ENCODE results near the gene TFAP2E. TPM values are rescaled to one million over a fixed set of nuclear protein-coding genes. Genes with fewer than 3 reads are reported as not detected.

Gene TFAP2E
- total RNA-seq, 1 experiment from 2014 or later, result not detected

DNA sequence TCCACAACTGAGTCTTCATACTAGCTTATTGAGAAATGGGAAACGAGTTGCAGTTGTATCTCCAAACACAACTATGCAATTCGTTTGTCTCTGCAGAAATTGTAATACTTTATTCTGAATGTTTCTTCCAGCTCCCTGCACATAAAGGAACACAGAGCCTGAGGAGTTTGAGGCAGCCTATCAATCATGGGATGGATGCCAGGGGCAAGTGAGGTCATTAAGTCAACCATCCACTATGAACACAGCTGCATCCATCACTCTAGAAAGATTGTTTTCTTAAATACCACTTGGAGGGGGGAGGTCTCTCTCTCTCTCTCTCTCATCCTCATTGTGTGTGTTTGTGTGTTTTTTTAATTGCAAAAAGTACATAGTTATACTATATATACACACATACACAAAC is 71.1 kb downstream of the TFAP2E start:
- DNase-seq (ENCODE audit: low spot score), result no peak

Other genes starting within 250 kb of the TFAP2E start
- gene KIAA0319L, start 15.9 kb upstream of the TFAP2E start, total RNA-seq (2014; rRNA removed; shearing (Covaris generic)), result 16.1 and 21.9 TPM in 2 replicates
- 8.0 and 9.9 TPM in 2 replicates for gene NCDN, start 15.5 kb upstream of the TFAP2E start, total RNA-seq (2014; rRNA removed; shearing (Covaris generic))
- 30.2 and 39.5 TPM in 2 replicates for gene PSMB2, start 68.2 kb downstream of the TFAP2E start, total RNA-seq (2014; rRNA removed; shearing (Covaris generic))
- 10.7 and 14.7 TPM in 2 replicates for gene C1orf216, start 145.6 kb downstream of the TFAP2E start, total RNA-seq (2014; rRNA removed; shearing (Covaris generic))
- gene CLSPN, start 196.7 kb downstream of the TFAP2E start, total RNA-seq (2014; rRNA removed; shearing (Covaris generic)), result 13.8 and 14.2 TPM in 2 replicates
- 0.64 and 1.4 TPM in 2 replicates for gene AGO4, start 234.7 kb downstream of the TFAP2E start, total RNA-seq (2014; rRNA removed; shearing (Covaris generic))

All from H4 (cell line).